IPS-NIHi11 (cell line): ENCODE measurements around the gene TRPV2.

Source experiments
- DNase-seq: peaks from one replicate; pipeline ENCODE4 v3.0.0; 2012; ENCODE audit warnings: mixed read lengths, low spot score

TRPV2 gene

GRCh38 chr17:16455997-16456741, 40.8 kb downstream of the TRPV2 start:
- no peak for DNase-seq

- no peak for DNase-seq
These were observed 41.5 kb downstream of the TRPV2 start for GRCh38 chr17:16456742-16457316.

GRCh38 chr17:16459271-16459670, 43.9 kb downstream of the TRPV2 start:
- DNase-seq, result no peak

GRCh38 chr17:16459855-16460550, 44.6 kb downstream of the TRPV2 start:
- DNase-seq, result peak; percentile 59

- no peak for DNase-seq
These were observed 45.6 kb downstream of the TRPV2 start for GRCh38 chr17:16460796-16461605.

GRCh38 chr17:16461606-16461866, 46.2 kb downstream of the TRPV2 start:
- DNase-seq, result no peak

GRCh38 chr17:16462070-16462864, 46.9 kb downstream of the TRPV2 start:
- DNase-seq, result no peak

- no peak for DNase-seq
These were observed 48.3 kb downstream of the TRPV2 start for GRCh38 chr17:16463358-16464302.

- DNase-seq, result no peak
These were observed 49.1 kb downstream of the TRPV2 start for GRCh38 chr17:16464303-16465051.

- DNase-seq, result no peak
These were observed 49.6 kb downstream of the TRPV2 start for GRCh38 chr17:16465052-16465312.

- DNase-seq, result no peak
These were observed 50.5 kb downstream of the TRPV2 start for GRCh38 chr17:16465861-16466338.

GRCh38 chr17:16466407-16466806, 51.0 kb downstream of the TRPV2 start:
- no peak for DNase-seq

- DNase-seq, result no peak
These were observed 51.7 kb downstream of the TRPV2 start for GRCh38 chr17:16467044-16467443.

- no peak for DNase-seq
These were observed 52.5 kb downstream of the TRPV2 start for GRCh38 chr17:16467886-16468285.

GRCh38 chr17:16468428-16468992, 53.1 kb downstream of the TRPV2 start:
- no peak for DNase-seq

GRCh38 chr17:16470265-16470664, 54.9 kb downstream of the TRPV2 start:
- no peak for DNase-seq

GRCh38 chr17:16471295-16471694, 55.9 kb downstream of the TRPV2 start:
- no peak for DNase-seq

- DNase-seq, result no peak
These were observed 57.2 kb downstream of the TRPV2 start for GRCh38 chr17:16472539-16472938.
